Cardiac muscle cell (in vitro differentiated cells and primary cell): ENCODE data around the gene RARA. TPM values are rescaled to one million over a fixed set of nuclear protein-coding genes. Genes with fewer than 3 reads are reported as not detected.

Experiments used
- DNase-seq, 2 donors: peaks; one replicate each; pipeline versions ENCODE4 v3.0.0 to v3.0.0-alpha.2; 2010 to 2017; ENCODE audit warnings: low read depth in 1 of 2, low spot score in 1 of 2
- H3K27ac ChIP-seq: fragments of 200-600 bp; sonication (generic); 2 replicates; pipeline ENCODE4 v1.5.1; 2016
- H3K27me3 ChIP-seq: fragments of 200-600 bp; sonication (generic); 2 replicates; pipeline ENCODE4 v1.6.0; 2016; ENCODE audit warnings: control low read depth
- H3K36me3 ChIP-seq: fragments of 200-600 bp; sonication (generic); 2 replicates; pipeline ENCODE4 v1.5.1; 2016; ENCODE audit warnings: control low read depth
- H3K4me1 ChIP-seq: fragments of 200-600 bp; sonication (generic); 2 replicates; pipeline ENCODE4 v1.8.1; 2017; ENCODE audit warnings: low read depth, mild to moderate bottlenecking, mixed run types
- H3K4me3 ChIP-seq: fragments of 200-600 bp; sonication (generic); 2 replicates; pipeline ENCODE4 v1.5.1; 2016; ENCODE audit warnings: mild to moderate bottlenecking
- H3K9me3 ChIP-seq: fragments of 200-600 bp; sonication (generic); 2 replicates; pipeline ENCODE4 v1.5.1; 2017; ENCODE audit warnings: low read depth, mild to moderate bottlenecking, control low read depth
- polyA plus RNA-seq: library from polyadenylated mRNA; unstranded; fragments of >200 nt; fragmentation: Nextera tagmentation; extraction: Ambion mirVana; gene quantifications from 2 replicates; pipeline ENCODE4 v1.2.1, GENCODE V29; 2016
- total RNA-seq: library from RNA; depleted of rRNA; stranded (reverse); fragments of >200 nt; gene quantifications from 2 replicates; pipeline ENCODE4 v1.2.3, GENCODE V29; 2016
- TF ChIP-seq, protein P1 (sequence below): IDR thresholded peaks from 2 replicates; pipeline ENCODE4 v1.5.1; 2012; ENCODE audit warnings: low read depth, mild to moderate bottlenecking, low read length

The RARA gene
- total and polyA plus RNA-seq, 2 experiments from 2014 or later: 33.2 to 61.3 TPM

DNA sequence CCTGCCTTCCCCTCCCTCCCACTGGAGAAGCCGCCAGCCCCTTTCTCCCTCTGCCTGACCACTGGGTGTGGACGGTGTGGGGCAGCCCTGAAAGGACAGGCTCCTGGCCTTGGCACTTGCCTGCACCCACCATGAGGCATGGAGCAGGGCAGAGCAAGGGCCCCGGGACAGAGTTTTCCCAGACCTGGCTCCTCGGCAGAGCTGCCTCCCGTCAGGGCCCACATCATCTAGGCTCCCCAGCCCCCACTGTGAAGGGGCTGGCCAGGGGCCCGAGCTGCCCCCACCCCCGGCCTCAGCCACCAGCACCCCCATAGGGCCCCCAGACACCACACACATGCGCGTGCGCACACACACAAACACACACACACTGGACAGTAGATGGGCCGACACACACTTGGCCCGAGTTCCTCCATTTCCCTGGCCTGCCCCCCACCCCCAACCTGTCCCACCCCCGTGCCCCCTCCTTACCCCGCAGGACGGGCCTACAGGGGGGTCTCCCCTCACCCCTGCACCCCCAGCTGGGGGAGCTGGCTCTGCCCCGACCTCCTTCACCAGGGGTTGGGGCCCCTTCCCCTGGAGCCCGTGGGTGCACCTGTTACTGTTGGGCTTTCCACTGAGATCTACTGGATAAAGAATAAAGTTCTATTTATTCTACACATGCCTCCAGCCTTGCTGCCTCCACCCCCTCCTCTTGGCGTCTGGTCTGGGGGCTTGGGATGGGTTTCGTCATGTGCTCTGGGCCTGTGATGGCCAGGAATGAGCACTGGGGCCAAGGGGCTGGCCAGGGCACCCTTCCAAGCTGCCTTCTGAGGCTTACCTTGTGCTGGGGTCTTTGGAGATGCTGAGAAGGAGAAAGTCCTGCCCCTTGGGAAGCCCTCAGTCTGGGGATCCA, 48.3 kb downstream of the RARA start:
- TF ChIP-seq, protein P1, sequence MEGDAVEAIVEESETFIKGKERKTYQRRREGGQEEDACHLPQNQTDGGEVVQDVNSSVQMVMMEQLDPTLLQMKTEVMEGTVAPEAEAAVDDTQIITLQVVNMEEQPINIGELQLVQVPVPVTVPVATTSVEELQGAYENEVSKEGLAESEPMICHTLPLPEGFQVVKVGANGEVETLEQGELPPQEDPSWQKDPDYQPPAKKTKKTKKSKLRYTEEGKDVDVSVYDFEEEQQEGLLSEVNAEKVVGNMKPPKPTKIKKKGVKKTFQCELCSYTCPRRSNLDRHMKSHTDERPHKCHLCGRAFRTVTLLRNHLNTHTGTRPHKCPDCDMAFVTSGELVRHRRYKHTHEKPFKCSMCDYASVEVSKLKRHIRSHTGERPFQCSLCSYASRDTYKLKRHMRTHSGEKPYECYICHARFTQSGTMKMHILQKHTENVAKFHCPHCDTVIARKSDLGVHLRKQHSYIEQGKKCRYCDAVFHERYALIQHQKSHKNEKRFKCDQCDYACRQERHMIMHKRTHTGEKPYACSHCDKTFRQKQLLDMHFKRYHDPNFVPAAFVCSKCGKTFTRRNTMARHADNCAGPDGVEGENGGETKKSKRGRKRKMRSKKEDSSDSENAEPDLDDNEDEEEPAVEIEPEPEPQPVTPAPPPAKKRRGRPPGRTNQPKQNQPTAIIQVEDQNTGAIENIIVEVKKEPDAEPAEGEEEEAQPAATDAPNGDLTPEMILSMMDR: no peak
- Histone ChIP-seq H3K4me3 (no peak overlapping the region), H3K9me3 (no peaks in the 10 kb centered on the region), H3K27me3 (peaks cover 11% of the 10 kb centered on the region), H3K27ac (no peak overlapping the region), H3K36me3 (peaks cover 7% of the 10 kb centered on the region), H3K4me1 (no peaks in the 10 kb centered on the region)
- no peak for DNase-seq

- Histone ChIP-seq H3K4me3 (no peak overlapping the region), H3K27ac (no peak overlapping the region), H3K27me3 (peaks cover 13% of the 10 kb centered on the region), H3K36me3 (peaks cover 3% of the 10 kb centered on the region), H3K4me1 (no peaks in the 10 kb centered on the region), H3K9me3 (no peaks in the 10 kb centered on the region)
- TF ChIP-seq, protein P1: peak; percentile 89
- peak; percentile 89 to 92 for DNase-seq
These were observed 49.5 kb downstream of the RARA start for GRCh38 chr17:40358323-40359038.

GRCh38 chr17:40360091-40360490, 51.1 kb downstream of the RARA start:
- TF ChIP-seq, protein P1: no peak
- peaks cover 27% of the 10 kb centered on the region for H3K27me3 ChIP-seq
- no peaks in the 10 kb centered on the region for H3K9me3 ChIP-seq
- H3K4me3 ChIP-seq: no peak overlapping the region
- H3K4me1 ChIP-seq: no peaks in the 10 kb centered on the region
- no peak for DNase-seq
- peaks cover 3% of the 10 kb centered on the region for H3K36me3 ChIP-seq
- H3K27ac ChIP-seq: no peak overlapping the region

- Histone ChIP-seq H3K4me1 (no peaks in the 10 kb centered on the region), H3K9me3 (no peaks in the 10 kb centered on the region), H3K27me3 (peaks cover 27% of the 10 kb centered on the region), H3K4me3 (no peak overlapping the region), H3K36me3 (peaks cover 2% of the 10 kb centered on the region), H3K27ac (no peak overlapping the region)
- no peak for DNase-seq
- TF ChIP-seq, protein P1: no peak
These were observed 52.3 kb downstream of the RARA start for GRCh38 chr17:40361063-40361924.
